Cerebellar nuclear complex (tissue), 1 donor: ENCODE results near the gene BRAF.
"Not testable (repeated sequence)": the region's sequence is repeated elsewhere in the genome, so short reads cannot be mapped to it uniquely, and the experiment has no call there.

ENCODE experiments used
- DNase-seq, 2 experiments: peaks; one replicate each; lab custom pipeline; 2025; lab: John Stamatoyannopoulos, UW

The BRAF gene

GRCh38 chr7:140876519-140877248, 48.0 kb downstream of the BRAF start:
- DNase-seq, result no peak

GRCh38 chr7:140873434-140873833, 51.3 kb downstream of the BRAF start:
- no peak for DNase-seq

GRCh38 chr7:140870003-140870402, 54.7 kb downstream of the BRAF start:
- DNase-seq, result no peak

GRCh38 chr7:140869430-140869829, 55.3 kb downstream of the BRAF start:
- DNase-seq, result no peak

- DNase-seq, result no peak
These were observed 57.0 kb downstream of the BRAF start for GRCh38 chr7:140867467-140868462.

- DNase-seq, result no peak
These were observed 57.8 kb downstream of the BRAF start for GRCh38 chr7:140866926-140867325.

GRCh38 chr7:140864732-140865131, 60.0 kb downstream of the BRAF start:
- no peak for DNase-seq

- no peak for DNase-seq
These were observed 60.9 kb downstream of the BRAF start for GRCh38 chr7:140863867-140864266.

- DNase-seq, result no peak
These were observed 61.5 kb downstream of the BRAF start for GRCh38 chr7:140863184-140863583.

- DNase-seq, result no peak
These were observed 67.7 kb downstream of the BRAF start for GRCh38 chr7:140857048-140857447.

- no peak for DNase-seq
These were observed 83.5 kb downstream of the BRAF start for GRCh38 chr7:140841166-140841715.

- no peak for DNase-seq
These were observed 93.0 kb downstream of the BRAF start for GRCh38 chr7:140831724-140832123.

GRCh38 chr7:140829720-140830119, 95.0 kb downstream of the BRAF start:
- DNase-seq, result no peak

- DNase-seq, result no peak
These were observed 96.0 kb downstream of the BRAF start for GRCh38 chr7:140828741-140829140.

GRCh38 chr7:140817383-140817782, 107.3 kb downstream of the BRAF start:
- DNase-seq, result not testable (repeated sequence)

GRCh38 chr7:140810830-140811556, 113.7 kb downstream of the BRAF start:
- peak in 1 of 2 experiments; percentile 55 for DNase-seq

- no peak for DNase-seq
These were observed 114.3 kb downstream of the BRAF start for GRCh38 chr7:140810385-140810784.

- no peak for DNase-seq
These were observed 145.8 kb downstream of the BRAF start for GRCh38 chr7:140778975-140779374.

- no peak for DNase-seq
These were observed 146.2 kb downstream of the BRAF start for GRCh38 chr7:140778568-140778967.

- DNase-seq, result no peak
These were observed 150.4 kb downstream of the BRAF start for GRCh38 chr7:140774371-140774770.

GRCh38 chr7:140773104-140773503, 151.6 kb downstream of the BRAF start:
- DNase-seq, result no peak

- DNase-seq, result no peak
These were observed 152.9 kb downstream of the BRAF start for GRCh38 chr7:140771826-140772225.
